ENCODE results near the gene MAPKAP1. TPM values are rescaled to one million over a fixed set of nuclear protein-coding genes. Genes with fewer than 3 reads are reported as not detected.

The MAPKAP1 gene
- total RNA-seq, 1 donor from 2014 or later, result 56.6 TPM

- H3K9me3 ChIP-seq (ENCODE audit: low read depth), result no peaks in the 10 kb centered on the region
- Mint-ChIP-seq H3K9me3 (no peaks in the 10 kb centered on the region), H3K4me3 (no peak overlapping the region), H3K4me1 (no peaks in the 10 kb centered on the region), H3K27ac (no peak overlapping the region), H3K27me3 (ENCODE audit: insufficient read depth, low read depth) (peaks cover 1% of the 10 kb centered on the region), H3K36me3 (peaks cover 3% of the 10 kb centered on the region)
- H3K27me3 ChIP-seq, result no peaks in the 10 kb centered on the region
- H3K36me3 ChIP-seq, result no peaks in the 10 kb centered on the region
- H3K9ac ChIP-seq, result no peak overlapping the region
- no peaks in the 10 kb centered on the region for H3F3A ChIP-seq (ENCODE audit: low read depth)
- H3K4me3 ChIP-seq, result no peak overlapping the region
- peaks cover 4% of the 10 kb centered on the region for H3K4me1 ChIP-seq
- TF ChIP-seq EZH2phosphoT487 (IDR thresholded peaks at IDR 0.05) (no peak), EZH2 (IDR thresholded peaks at IDR 0.05) (no peak)
- TF ChIP-seq, protein P1, sequence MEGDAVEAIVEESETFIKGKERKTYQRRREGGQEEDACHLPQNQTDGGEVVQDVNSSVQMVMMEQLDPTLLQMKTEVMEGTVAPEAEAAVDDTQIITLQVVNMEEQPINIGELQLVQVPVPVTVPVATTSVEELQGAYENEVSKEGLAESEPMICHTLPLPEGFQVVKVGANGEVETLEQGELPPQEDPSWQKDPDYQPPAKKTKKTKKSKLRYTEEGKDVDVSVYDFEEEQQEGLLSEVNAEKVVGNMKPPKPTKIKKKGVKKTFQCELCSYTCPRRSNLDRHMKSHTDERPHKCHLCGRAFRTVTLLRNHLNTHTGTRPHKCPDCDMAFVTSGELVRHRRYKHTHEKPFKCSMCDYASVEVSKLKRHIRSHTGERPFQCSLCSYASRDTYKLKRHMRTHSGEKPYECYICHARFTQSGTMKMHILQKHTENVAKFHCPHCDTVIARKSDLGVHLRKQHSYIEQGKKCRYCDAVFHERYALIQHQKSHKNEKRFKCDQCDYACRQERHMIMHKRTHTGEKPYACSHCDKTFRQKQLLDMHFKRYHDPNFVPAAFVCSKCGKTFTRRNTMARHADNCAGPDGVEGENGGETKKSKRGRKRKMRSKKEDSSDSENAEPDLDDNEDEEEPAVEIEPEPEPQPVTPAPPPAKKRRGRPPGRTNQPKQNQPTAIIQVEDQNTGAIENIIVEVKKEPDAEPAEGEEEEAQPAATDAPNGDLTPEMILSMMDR (IDR thresholded peaks at IDR 0.05), result no peak
- H3K27ac ChIP-seq, result no peak overlapping the region
- DNase-seq (ENCODE audit: low spot score), result no peak
- no peak overlapping the region for H3K4me2 ChIP-seq
- no peak overlapping the region for H2AFZ ChIP-seq (replicated peaks)
- H3K79me2 ChIP-seq (ENCODE audit: low read depth), result peaks cover 50% of the 10 kb centered on the region
- H4K20me1 ChIP-seq (ENCODE audit: low read depth), result no peaks in the 10 kb centered on the region
These were observed 21.8 kb downstream of the MAPKAP1 start for GRCh38 chr9:125685167-125685566.

DNA sequence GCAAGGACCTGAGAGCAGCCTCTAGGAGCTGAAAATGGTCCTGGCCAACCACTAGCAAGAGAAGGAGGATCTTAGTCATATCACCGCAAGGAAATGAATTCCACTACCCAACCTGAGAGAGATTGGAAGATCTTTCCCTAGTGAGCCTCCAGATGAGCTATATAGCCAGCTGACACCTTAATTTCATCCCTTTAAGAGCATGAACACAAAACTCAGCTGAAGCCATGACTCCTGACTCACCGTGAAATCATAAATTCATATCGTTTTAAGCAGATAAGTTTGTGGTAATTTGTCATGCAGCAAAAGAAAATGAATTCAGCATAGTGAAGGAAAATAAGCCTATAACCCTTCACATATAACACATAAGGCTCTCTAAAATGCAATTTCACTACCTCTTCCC lies 23.5 kb downstream of the MAPKAP1 start:
- H3K9me3 Mint-ChIP-seq, result no peaks in the 10 kb centered on the region
- no peaks in the 10 kb centered on the region for H3K4me1 Mint-ChIP-seq
- no peak for TF ChIP-seq EZH2phosphoT487 (IDR thresholded peaks at IDR 0.05)
- TF ChIP-seq, protein P1 (IDR thresholded peaks at IDR 0.05), result no peak
- TF ChIP-seq EZH2 (IDR thresholded peaks at IDR 0.05), result no peak
- no peaks in the 10 kb centered on the region for H3K27me3 ChIP-seq
- no peak overlapping the region for H3K27ac ChIP-seq
- H3K27me3 Mint-ChIP-seq (ENCODE audit: insufficient read depth, low read depth), result no peaks in the 10 kb centered on the region
- H3K79me2 ChIP-seq (ENCODE audit: low read depth), result peaks cover 50% of the 10 kb centered on the region
- no peak overlapping the region for H3K9ac ChIP-seq
- no peaks in the 10 kb centered on the region for H3K36me3 ChIP-seq
- H3K27ac Mint-ChIP-seq, result no peak overlapping the region
- H3K4me2 ChIP-seq, result no peak overlapping the region
- H3F3A ChIP-seq (ENCODE audit: low read depth), result no peaks in the 10 kb centered on the region
- no peak overlapping the region for H2AFZ ChIP-seq (replicated peaks)
- peaks cover 4% of the 10 kb centered on the region for H3K4me1 ChIP-seq
- no peak overlapping the region for H3K4me3 ChIP-seq
- no peak overlapping the region for H3K4me3 Mint-ChIP-seq
- H3K9me3 ChIP-seq (ENCODE audit: low read depth), result no peaks in the 10 kb centered on the region
- no peaks in the 10 kb centered on the region for H4K20me1 ChIP-seq (ENCODE audit: low read depth)
- DNase-seq (ENCODE audit: low spot score), result no peak
- no peaks in the 10 kb centered on the region for H3K36me3 Mint-ChIP-seq

DNA sequence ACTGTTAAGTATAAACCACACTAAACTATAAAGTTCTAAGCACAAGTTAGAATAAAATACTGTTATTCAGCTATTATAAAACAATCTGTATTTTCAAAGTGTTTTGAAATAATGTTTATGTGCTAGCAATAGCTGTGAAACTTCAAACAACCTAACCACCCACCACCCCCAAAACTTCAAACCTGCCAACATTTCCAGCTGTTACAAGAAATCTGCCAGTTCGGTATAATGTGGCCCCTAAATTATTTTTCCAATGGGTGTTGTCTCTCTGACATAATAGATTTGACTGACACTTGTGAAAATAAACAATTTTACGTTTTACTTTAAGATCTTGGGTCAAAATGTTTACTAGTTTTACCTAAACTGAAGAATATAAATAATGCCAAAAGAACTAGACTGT lies 24.7 kb downstream of the MAPKAP1 start:
- no peaks in the 10 kb centered on the region for H3K9me3 Mint-ChIP-seq
- no peak for DNase-seq (ENCODE audit: low spot score)
- Histone ChIP-seq H3K36me3 (no peaks in the 10 kb centered on the region), H2AFZ (replicated peaks) (no peak overlapping the region), H3K4me1 (peaks cover 4% of the 10 kb centered on the region), H3K27ac (no peak overlapping the region), H3K79me2 (ENCODE audit: low read depth) (peaks cover 47% of the 10 kb centered on the region), H4K20me1 (ENCODE audit: low read depth) (no peaks in the 10 kb centered on the region), H3K4me2 (no peak overlapping the region), H3K9me3 (ENCODE audit: low read depth) (no peaks in the 10 kb centered on the region), H3K4me3 (no peak overlapping the region), H3K27me3 (no peaks in the 10 kb centered on the region), H3F3A (ENCODE audit: low read depth) (no peaks in the 10 kb centered on the region), H3K9ac (no peak overlapping the region)
- no peak overlapping the region for H3K4me3 Mint-ChIP-seq
- H3K27me3 Mint-ChIP-seq (ENCODE audit: insufficient read depth, low read depth), result no peaks in the 10 kb centered on the region
- no peaks in the 10 kb centered on the region for H3K4me1 Mint-ChIP-seq
- H3K27ac Mint-ChIP-seq, result no peak overlapping the region
- no peaks in the 10 kb centered on the region for H3K36me3 Mint-ChIP-seq
- TF ChIP-seq EZH2 (IDR thresholded peaks at IDR 0.05) (no peak), EZH2phosphoT487 (IDR thresholded peaks at IDR 0.05) (no peak)
- TF ChIP-seq, protein P1 (IDR thresholded peaks at IDR 0.05), result no peak
